NCI-H1436 treated with DMSO at 0.1 percent for 48 hours (cell line): ENCODE measurements around the gene GGT1.
"Not testable (repeated sequence)": the region's sequence is repeated elsewhere in the genome, so short reads cannot be mapped to it uniquely, and the experiment has no call there.

ENCODE experiments used
- DNase-seq: peaks from one replicate; lab custom pipeline; 2025; lab: John Stamatoyannopoulos, UW

GGT1 gene

GRCh38 chr22:24602847-24603769 lies at the start of gene GGT1:
TSS of gene GGT1 (plus strand) at chr22:24603193. CDS start at chr22:24611082, 7,889 bp downstream.
- DNase-seq, result not testable (repeated sequence)

DNA sequence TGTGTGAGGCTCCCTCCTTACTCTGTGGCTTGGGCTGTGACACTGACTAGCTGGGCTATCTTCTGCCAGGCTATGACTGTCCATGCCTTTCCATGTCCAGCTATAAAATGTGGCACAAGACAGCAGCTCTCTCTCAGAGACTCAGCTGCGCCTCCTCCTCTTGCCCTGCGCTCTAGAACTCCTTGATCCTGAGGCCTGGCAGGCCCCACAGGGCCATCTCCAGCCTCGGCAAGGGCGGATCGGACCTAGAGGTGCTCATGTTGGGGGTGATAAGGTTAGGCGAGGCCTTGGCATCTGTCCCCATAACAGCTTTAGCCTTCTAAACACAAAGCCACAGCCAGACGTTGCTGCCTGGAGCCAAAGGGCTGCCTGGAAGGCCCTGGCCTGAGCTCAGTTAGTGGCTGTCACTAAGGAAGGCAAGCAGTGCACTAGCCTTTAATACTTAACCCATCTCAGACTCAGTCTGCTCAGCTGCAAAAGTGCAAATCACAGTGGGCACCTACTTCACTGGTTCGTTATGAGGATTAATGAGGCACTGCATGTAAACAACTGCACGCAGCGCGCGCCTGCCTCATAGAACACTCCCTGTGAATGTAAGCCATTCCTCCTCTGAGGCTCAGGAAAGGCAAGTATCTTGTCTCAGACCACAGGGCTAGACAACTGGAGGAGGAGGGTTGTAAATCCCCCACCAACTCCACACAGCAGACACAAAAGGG lies 49.2 kb upstream of the GGT1 start:
- DNase-seq, result no peak

DNA sequence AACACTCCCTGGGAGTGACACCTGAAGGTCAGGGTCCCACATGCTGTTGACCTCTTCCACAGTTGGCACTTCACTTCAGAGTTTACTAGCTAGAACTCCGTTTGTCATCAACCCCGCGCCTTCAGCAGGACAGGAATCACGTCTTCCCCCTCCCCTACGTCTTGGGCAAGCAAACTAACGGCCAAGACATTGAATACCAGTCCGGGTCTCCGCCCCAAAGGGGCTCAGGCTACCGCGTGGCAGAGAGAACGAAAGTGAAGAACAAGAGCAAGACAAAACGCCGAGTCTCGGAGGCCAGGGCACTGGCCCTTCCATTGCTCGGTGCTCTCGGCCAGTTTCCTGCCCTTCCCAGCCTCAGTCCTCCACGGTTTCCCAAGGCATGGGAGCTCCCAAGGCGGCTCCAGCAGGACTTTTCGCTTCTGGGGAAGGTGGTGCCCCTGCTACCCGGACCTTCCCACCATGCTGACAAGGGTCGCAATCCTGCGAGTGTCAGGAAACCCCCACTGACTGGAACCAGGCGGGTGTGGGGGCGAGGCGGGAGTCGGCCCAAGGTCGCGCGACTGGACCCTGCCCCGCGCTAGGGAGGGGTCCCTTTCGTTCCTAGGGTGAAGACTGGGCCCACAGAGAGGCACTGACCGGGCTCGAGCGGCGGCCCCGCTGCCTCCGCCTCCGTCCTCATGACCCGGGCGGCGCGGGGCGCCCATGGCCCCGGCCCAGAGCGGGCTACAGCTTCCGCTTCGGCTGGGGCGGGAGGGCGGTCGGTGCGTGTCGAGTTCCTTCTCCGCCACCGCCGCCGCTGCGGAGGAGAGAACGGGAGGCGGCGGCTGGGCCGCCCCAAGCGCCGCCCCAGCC lies 48.5 kb upstream of the GGT1 start, which contains the start of gene GUCD1:
Gene GUCD1, minus strand, starts transcription at position 826 of the 852 bp plus-strand sequence. Its CDS starts 147 bp downstream, at position 679.
- DNase-seq, result no peak

- peak; percentile 90 for DNase-seq
Measured at GRCh38 chr22:24555165-24556039, 47.6 kb upstream of the GGT1 start, which contains the start of gene SNRPD3. TSS of gene SNRPD3 (plus strand) at chr22:24555999. CDS start at chr22:24557675, 1,676 bp downstream.

- DNase-seq, result no peak
Measured at GRCh38 chr22:24559471-24559870, 43.5 kb upstream of the GGT1 start.

DNA sequence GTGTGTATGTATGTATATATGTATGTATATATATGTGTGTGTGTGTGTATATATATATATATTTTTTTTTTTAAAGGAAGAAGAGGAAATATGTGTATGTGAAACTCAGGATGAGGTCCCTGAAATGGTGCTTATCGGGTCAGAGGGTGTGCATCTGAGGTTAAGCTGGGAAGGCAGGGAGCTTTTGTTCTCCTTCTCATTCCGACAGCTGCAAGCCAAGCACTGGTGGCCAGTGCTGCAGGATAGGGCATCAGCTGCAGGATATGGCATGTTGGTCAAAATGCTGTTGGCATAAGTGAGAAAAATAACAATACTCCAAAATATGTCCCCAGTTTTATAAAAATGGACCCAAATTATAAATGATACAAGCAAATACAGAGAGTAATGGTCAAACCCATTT lies 39.7 kb upstream of the GGT1 start:
- no peak for DNase-seq

DNA sequence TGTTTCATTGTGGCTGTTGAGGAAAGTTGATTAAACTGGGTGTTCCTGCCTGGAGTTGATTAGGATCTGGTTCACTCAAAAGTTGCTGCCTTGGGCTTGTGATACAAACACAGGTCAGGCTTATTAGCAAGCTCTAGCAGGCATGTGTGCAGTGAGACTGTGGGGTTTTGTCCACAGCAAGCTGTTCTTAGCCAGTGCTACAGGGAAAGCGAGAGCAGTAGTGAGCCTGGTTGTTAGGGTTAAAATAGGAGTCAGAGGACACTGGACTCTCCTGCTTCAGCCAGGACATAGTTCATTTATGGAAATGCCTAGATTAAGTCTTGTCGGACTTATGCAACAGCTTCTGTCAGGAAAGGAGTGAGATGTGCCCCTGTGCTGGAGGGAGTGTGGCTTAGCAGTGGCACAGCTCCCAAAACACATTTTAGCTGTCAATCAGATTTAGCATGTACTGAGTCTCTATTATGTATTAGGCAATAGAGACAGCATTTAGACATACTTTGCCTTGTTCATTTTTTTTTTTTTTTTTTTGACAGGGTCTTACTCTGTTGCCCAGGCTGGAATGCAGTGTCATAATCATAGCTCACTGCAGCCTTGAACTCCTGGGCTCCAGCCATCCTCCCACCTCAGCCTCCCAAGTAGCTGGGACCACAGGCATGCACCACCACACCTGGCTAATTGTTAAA lies 38.5 kb upstream of the GGT1 start:
- no peak for DNase-seq

- DNase-seq, result no peak
Measured at GRCh38 chr22:24565077-24565476, 37.9 kb upstream of the GGT1 start.

DNA sequence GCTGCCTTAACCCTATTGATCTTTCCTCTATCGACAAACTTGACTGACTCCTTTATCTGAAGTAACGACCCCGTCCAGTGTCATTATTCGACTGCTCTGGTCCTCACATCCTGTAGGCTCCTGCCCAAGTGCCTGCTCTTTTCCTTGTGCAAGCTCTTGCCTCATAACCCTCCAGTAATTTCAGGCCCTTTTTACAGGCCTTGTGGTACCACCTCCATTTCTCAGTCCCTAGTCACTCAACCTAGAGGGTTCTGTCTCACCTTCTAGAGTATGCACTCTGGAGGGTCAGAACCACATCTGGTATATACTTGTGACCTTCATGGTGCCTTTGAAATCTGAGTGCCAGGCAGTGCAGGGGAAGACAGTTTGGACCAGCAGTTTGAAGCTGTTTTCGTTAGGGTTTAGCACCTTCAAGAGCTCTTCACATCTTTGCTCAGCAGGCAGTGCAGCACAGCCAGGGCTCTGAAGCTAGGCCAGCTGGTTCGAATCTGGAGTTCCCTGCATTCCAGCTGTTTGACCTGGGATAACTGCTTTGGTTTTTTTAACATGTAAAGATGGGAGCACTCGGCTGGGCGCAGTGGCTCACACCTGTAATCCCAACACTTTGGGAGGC lies 36.0 kb upstream of the GGT1 start:
- no peak for DNase-seq

- DNase-seq, result no peak
Measured at GRCh38 chr22:24567668-24568067, 35.3 kb upstream of the GGT1 start.

- no peak for DNase-seq
Measured at GRCh38 chr22:24571266-24571665, 31.7 kb upstream of the GGT1 start.

GRCh38 chr22:24576778-24577177 lies 26.2 kb upstream of the GGT1 start:
- no peak for DNase-seq

DNA sequence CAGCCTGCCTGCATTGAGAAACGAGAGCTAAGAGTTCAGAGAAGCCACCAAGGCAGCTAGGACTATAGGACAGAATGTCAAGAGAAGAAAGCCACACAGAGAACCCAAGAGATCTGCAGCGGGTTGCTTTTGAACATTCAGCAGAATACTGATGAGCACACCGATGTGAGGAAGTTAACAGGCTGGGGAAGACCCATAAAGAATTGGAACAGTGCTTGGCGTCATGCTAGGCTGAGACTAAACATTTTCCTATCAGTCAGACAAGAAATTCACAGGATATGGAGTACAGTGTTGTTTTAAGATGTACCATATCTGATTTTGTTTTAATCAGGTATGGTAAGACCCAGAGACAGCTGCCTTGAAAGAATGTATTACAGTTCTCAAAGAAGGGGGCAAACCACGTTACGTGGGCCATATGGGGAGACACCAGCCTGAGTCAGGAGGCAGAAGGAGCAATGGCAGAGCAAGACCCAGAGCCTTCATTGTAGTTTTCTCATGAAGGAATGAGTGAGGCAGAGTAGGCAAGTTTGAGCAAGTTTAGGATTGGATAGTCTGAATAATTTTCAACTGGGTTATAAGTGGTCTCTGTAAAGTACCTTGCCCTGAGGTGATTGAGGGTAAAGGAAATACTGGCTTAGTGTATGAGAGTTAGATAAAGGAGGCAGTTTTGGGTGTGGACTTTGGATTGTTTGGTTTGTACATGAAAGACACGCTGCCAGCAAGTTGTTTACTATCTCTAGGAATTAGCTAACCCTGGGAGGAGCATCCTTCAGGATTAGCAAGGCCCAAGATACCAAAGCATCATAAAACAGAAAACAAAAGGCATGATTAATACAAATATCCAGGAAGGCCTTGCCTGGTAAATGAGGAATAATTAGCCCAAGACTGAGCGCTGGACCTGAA lies 24.4 kb upstream of the GGT1 start:
- DNase-seq, result no peak

DNA sequence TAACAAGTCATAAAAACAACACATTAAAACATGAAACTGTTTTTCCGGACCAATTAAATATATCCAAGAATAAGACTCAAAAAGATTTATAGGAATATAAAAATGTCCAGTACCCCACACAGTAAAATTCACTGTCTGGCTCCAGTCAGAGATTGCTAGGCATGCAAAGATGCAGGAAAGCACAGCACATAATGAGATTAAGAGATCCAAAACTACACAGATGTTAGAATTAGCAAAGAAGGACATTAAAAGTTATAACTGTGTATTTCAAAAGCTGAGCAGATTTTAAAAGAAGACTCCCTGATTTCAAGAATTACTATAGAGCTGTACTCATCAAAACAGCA lies 23.8 kb upstream of the GGT1 start:
- no peak for DNase-seq

DNA sequence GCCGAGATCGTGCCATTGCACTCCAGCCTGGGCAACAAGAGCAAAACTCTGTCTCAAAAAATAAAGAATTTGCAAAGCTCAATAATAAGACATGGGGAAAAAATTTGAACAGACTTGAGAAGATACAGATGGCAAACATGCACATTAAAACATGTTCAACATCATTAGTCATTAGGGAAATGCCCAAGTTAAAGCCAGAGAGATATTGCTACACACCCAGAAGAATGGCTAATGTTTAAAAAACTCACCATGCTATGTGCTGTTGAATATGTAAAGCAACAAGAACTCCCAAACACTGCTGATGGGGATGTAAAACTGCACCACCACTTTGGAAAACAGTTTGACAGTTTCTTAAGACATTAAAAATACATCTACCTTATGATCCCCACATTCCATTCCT lies 22.7 kb upstream of the GGT1 start:
- DNase-seq, result no peak

- DNase-seq, result no peak
Measured at GRCh38 chr22:24582056-24582814, 20.8 kb upstream of the GGT1 start.

DNA sequence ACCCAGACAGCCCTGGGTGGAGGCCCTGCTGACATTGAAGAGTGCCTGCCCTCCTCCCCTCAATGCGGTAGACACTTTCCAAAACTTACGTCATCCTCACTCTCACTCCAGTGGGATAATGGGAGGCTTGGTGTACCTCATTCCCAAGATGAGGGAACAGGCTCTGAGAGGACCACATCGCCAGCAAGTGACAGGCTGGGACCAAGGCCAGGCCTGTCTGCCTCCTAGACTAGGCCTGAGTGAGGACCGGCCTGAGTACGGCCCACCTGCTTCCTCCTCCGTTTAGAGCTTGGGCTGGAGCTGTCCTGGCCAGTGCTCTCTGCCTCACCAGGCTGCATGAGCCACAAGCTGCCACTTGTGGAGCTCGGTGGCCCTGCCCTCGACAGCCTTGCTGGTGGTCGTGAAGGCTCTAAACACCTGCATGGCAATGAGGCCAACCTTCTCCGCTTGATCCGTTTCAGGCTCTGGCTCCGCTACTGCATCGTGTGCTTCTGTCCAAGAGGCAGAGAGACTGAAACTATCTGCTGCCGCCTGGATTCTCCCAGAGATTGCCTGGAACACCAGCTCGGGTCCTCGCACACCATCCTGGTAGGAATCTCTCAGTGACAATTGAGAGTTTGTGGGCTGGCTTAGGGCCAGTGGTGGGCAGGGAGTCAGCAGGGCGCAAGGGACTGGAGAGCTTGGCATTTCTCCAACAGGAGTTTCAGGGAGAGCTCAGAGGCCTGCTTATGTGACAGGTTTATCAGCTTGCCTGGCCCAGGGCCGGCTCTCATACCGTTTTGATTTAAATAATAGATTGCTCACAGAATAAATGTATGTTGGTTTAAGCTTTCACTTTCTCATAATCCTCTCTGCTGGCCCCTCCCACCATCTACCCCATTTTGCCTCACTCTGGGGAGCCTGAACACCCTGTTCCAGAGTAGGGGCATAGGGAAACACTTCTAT lies 19.5 kb upstream of the GGT1 start:
- DNase-seq, result no peak
